Measurements from ENCODE around the gene RAET1G. TPM values are rescaled to one million over a fixed set of nuclear protein-coding genes. Genes with fewer than 3 reads are reported as not detected.

RAET1G gene
- total RNA-seq, 1 donor: 4.6 TPM

DNA sequence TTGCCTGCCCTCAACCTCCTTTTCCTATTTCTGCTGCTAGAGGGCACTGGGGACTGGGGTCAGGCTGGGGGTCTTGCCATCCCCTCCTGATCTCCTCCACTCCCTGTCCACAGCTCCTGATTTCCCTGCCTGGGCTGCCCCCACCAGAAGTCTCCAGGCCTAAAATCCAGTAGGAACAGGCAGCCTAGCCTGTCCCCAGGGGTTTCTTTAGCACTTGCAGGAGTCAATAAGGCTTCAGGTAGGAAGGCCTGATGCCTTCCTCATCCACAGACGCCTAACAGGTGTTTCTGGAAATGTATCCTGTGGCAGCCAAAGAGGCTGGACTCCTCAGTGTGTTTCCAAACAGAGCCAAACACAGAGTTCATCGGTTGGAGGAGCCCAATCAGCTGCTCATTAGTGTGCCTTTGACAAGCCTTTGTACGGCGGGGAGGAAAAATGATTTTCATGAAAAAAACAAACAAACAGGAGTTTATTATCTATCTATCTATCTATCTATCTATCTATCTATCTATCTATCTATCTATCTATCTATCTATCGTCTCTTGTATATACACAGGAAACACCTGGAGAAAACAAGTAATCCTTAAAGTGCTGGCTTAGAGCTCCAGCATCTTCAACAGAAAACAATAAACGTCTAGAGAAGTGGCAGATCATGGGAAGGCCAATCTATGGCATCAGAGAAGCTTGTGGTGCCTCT is 21.3 kb downstream of the RAET1G start:
- TF ChIP-seq, protein P1, sequence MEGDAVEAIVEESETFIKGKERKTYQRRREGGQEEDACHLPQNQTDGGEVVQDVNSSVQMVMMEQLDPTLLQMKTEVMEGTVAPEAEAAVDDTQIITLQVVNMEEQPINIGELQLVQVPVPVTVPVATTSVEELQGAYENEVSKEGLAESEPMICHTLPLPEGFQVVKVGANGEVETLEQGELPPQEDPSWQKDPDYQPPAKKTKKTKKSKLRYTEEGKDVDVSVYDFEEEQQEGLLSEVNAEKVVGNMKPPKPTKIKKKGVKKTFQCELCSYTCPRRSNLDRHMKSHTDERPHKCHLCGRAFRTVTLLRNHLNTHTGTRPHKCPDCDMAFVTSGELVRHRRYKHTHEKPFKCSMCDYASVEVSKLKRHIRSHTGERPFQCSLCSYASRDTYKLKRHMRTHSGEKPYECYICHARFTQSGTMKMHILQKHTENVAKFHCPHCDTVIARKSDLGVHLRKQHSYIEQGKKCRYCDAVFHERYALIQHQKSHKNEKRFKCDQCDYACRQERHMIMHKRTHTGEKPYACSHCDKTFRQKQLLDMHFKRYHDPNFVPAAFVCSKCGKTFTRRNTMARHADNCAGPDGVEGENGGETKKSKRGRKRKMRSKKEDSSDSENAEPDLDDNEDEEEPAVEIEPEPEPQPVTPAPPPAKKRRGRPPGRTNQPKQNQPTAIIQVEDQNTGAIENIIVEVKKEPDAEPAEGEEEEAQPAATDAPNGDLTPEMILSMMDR (IDR thresholded peaks at IDR 0.05; ENCODE audit: insufficient read depth, low read length): no peak
- no peak overlapping the region for H3K4me3 ChIP-seq (ENCODE audit: low read depth, low read length)
- no peak for DNase-seq (ENCODE audit: low read depth)

DNA sequence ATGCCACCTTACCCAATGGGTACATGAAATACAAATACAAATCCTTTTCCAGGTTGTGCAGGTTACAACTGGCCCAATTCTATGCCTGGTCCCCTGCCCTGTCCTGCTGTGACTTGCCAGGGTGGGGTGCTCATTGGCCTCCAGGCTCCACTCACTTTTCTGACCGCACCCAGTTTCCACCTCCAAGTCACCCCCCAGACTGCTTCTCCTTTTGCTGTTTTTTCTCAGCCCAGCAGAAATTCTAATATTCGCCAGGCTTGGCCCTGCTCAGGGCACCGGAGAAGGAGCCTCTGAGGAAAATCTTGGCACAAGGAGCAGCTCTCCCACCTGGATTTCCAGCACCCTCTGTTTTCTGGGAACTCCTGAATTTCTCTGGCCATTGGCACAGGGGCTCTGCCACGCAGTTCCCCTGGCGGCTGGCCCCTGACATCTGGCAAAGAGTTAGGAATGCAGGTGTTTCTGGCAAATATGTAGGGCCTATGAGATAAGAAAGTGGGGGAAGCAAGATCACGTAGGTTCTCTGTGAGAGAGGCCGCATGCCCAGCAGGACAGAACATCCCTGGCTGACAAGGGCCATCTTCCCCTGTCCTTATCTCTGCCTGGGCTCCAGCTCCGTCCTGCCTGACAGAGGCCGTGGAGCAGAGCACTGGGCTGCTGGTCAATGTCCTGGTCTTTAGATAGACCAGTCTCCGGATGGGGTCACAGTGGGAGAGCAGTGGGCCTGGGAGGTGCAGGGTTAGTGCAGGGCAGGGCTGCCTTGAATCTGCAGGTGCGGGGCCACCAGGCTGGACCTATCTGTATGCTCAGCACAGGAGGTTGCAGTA is 22.1 kb downstream of the RAET1G start:
- no peak for DNase-seq (ENCODE audit: low read depth)
- no peak overlapping the region for H3K4me3 ChIP-seq (ENCODE audit: low read depth, low read length)
- TF ChIP-seq, protein P1 (IDR thresholded peaks at IDR 0.05; ENCODE audit: insufficient read depth, low read length): no peak

DNA sequence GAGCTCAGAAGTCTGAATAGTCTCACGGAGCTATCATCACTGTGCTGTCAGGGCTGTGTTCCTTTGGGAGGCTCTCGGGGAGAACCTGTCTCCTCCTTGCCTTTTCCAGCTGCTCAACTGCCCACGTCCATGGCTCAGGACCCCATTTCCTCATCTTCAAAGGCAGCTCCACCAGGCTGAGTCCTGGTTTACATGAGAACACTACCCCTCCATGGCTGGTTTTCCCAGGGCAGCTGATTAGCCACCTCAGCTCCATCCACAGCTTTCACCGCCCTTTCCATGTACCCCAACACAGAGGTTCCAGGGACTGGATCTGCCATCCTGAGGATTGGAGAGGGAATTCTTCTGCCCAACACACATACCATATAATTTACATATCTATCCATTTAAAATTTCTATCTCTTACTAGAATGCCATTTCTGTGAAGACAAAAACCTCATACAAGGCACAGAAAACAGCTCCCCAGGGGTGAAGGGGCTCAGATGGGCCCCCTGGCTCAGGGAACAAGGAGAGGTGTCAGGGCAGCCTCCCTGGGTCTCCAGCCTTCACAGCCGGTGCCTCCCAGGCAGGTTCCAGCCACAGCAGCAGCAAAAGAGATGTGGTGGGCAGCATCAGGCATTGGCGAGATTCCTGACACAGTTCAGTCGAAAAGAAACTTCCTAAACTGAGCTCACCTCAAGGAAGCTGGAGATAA is 22.8 kb downstream of the RAET1G start:
- H3K4me3 ChIP-seq (ENCODE audit: low read depth, low read length): no peak overlapping the region
- TF ChIP-seq, protein P1 (IDR thresholded peaks at IDR 0.05; ENCODE audit: insufficient read depth, low read length): no peak
- DNase-seq (ENCODE audit: low read depth): no peak

DNA sequence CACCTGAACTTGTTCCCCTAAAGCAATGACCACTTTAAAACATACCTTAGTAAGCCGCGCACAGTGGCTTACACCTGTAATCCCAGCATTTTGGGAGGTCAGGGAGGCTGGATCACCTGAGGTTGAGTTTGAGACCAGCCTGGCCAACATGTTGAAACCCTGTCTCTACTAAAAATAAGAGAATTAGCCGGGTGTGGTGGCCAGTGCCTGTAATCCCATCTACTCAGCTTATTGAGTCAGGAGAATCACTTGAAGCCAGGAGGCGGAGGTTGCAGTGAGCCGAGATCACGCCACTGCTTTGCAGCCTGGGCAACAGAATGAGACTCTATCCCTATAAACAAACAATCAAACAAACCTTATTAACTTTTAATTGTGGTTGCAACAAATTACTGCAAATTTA is 23.4 kb downstream of the RAET1G start:
- no peak overlapping the region for H3K4me3 ChIP-seq (ENCODE audit: low read depth, low read length)
- TF ChIP-seq, protein P1 (IDR thresholded peaks at IDR 0.05; ENCODE audit: insufficient read depth, low read length): no peak
- DNase-seq (ENCODE audit: low read depth): no peak

DNA sequence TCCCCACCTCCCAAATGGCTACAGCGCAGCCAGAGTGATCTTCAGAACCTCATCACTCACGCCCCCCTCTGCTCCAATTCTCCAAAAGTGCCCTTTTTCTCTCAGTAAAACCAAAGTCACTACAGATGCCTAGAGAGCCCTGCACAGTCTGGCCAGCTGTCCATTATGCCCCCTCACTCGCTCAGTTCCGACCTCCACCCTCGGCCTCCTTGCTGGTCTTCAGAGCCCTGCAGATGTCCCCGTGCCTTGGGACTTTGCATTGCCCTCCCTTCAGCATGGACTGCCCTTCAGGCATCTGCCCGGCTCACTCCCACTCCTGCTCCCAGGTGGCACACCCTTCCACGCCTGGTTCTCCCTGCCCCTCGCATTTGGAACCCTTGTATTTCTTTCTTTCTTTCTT is 24.0 kb downstream of the RAET1G start:
- TF ChIP-seq, protein P1 (IDR thresholded peaks at IDR 0.05; ENCODE audit: insufficient read depth, low read length): no peak
- no peak for DNase-seq (ENCODE audit: low read depth)
- H3K4me3 ChIP-seq (ENCODE audit: low read depth, low read length): no peak overlapping the region

DNA sequence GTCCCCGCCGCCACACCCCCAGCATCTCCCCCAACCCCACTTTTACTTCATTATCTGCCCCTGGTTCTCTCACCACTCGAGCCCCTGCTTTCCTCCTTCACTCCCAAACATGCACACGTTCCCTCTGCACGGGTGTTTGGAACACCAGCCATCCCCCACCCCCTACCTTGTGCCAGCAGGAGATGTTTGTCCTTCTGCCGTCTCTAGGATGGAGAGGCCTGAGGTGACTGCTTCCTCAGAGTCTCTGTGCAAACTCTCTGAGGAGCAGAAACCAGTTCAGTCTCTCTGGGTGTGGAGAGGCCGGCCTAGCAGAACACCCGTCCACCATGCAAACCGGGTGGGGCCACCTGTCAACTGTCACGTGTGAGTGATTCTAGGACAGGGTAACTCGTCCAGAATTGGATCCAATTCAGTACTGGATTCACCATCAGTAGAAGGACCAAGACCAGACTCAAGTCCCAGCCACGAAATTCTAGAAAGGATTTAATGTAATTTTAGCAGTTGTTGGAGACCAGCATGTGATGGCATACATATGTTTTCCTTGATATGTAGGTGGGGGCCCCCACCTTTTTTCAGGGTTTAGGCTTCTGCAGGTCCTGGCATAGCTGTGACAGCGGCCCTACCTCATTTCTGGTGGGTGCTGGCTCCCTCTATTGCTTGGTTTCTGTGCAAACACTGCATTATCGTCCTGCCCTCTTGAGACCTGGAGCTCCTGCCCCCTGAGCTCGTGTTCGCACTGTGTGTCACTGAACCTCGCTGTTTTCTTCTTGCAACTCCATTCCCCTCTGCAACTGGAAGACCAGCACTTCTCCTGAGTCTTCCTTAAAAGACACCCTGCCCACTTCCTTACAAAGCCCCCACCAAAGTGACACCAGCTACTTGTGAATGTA is 24.8 kb downstream of the RAET1G start, which contains the start of gene RAET1E:
Gene RAET1E, minus strand, starts transcription at position 259 of the 890 bp plus-strand sequence. CDS start 7,212 bp downstream, outside the sequence.
- peak within 1 kb of the TSS; percentile 59 for H3K4me3 ChIP-seq (ENCODE audit: low read depth, low read length)
- no peak for DNase-seq (ENCODE audit: low read depth)
- TF ChIP-seq, protein P1 (IDR thresholded peaks at IDR 0.05; ENCODE audit: insufficient read depth, low read length): no peak
